ENCODE measurements around the gene ETV1. TPM values are rescaled to one million over a fixed set of nuclear protein-coding genes. Genes with fewer than 3 reads are reported as not detected.

Gene ETV1
- total and polyA plus RNA-seq, 9 of the 15 experiments (the other 6 are each of a cell fraction or from before 2014, with no cell fraction given), result 7.2 to 27.4 (median 14.0) TPM

DNA sequence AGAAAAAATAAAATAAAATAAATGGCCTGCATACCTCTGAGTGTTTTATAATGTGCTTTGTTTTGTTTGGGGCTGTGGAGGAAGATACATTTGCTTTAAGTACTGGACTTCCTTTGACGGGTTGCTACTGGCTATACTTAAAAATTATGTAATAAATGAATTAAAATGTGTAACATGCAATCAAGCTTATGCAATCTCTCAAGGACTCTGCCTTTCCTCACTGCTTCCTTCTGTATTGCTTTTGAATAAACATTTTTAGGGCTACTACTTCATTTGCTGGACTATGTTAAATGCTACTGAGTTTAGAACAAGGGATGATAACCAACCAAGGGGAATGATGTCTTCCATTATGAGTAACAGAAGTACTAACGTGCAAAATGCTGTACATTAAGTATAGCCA is 91.6 kb downstream of the ETV1 start:
- DNase-seq (ENCODE audit: extremely low read depth in 1 of 4, low spot score in 3 of 4) (no peak), ATAC-seq (no peak), FAIRE-seq (no peak)
- no peaks in the 10 kb centered on the region for H4K20me1 ChIP-seq (replicated peaks; ENCODE audit: control insufficient read depth, insufficient read depth, low read length)
- intact Hi-C loops (cut with micrococcal nuclease) (no loop called here), in situ Hi-C loops (cut with MboI) (no loop called here)
- H3K9ac ChIP-seq (ENCODE audit: insufficient read depth in 1 of 2, low read depth in 2 of 2, low read length in 2 of 2), result no peak overlapping the region
- no peaks in the 10 kb centered on the region for H3K27me3 ChIP-seq (ENCODE audit: control insufficient read depth in 2 of 2, insufficient read depth in 2 of 2, low read length in 2 of 2)
- H2AFZ ChIP-seq (ENCODE audit: low read depth, low read length), result no peak overlapping the region
- H3K36me3 ChIP-seq (ENCODE audit: control insufficient read depth, insufficient read depth, low read length), result peaks cover 2% of the 10 kb centered on the region; the same call in 1 of the 3 replicates
- no peak overlapping the region for H3K4me2 ChIP-seq (ENCODE audit: insufficient read depth, low read length)
- no peaks in the 10 kb centered on the region for H3K4me1 ChIP-seq (replicated peaks in 1 of 2; ENCODE audit: control insufficient read depth in 2 of 2, insufficient read depth in 2 of 2, low read length in 2 of 2)
- H3K9me1 ChIP-seq (ENCODE audit: control insufficient read depth, insufficient read depth, low read length), result no peaks in the 10 kb centered on the region
- BruUV-seq (replicated peaks), result no TSS peak
- CTCF ChIA-PET (ENCODE audit: low intra/inter-chr PET ratio), result no interaction called here
- no peak overlapping the region for H3K4me3 ChIP-seq
- POLR2A ChIA-PET, result no interaction called here
- TF ChIP-seq, protein P1, sequence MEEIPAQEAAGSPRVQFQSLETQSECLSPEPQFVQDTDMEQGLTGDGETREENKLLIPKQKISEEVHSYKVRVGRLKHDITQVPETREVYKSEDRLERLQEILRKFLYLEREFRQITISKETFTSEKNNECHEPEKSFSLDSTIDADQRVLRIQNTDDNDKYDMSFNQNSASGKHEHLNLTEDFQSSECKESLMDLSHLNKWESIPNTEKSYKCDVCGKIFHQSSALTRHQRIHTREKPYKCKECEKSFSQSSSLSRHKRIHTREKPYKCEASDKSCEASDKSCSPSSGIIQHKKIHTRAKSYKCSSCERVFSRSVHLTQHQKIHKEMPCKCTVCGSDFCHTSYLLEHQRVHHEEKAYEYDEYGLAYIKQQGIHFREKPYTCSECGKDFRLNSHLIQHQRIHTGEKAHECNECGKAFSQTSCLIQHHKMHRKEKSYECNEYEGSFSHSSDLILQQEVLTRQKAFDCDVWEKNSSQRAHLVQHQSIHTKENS (CRISPR knock-in tag; IDR thresholded peaks at IDR 0.05), result no peak
- no peak for TF ChIP-seq HCFC1 (IDR thresholded peaks at IDR 0.05; ENCODE audit: low read depth, low read length)
- 59% methylated on average over 2 of the region's 2 CpGs for whole genome bisulfite sequencing (ENCODE audit: insufficient coverage, low coverage, missing lambda C conversion rate)
- no peak overlapping the region for H3K27ac ChIP-seq (ENCODE audit: extremely low read depth, low read depth, low read length)
- H3K9me3 ChIP-seq (replicated peaks; ENCODE audit: control insufficient read depth, insufficient read depth, low read depth, low read length), result no peaks in the 10 kb centered on the region
- H3K79me2 ChIP-seq (ENCODE audit: control insufficient read depth, insufficient read depth, low read length), result no peaks in the 10 kb centered on the region

DNA sequence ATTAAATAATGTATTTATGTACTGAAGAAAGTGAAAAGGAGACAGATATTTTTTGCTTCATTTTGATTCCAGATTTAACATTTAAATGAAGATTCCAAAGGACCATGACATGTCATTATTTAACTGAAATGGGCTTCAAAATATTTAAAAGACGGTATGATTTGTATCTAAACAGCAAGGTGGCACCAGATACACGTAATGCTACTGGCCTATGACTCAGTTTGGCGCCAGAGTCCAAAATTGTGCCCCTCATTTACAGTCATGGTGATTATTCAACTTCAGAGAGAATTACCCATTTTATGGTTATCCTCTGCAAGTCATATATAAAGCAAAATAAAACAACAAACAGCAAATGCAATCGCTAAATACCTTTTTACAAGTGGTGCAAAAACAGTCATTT is 94.5 kb downstream of the ETV1 start:
- H3K9me3 ChIP-seq (replicated peaks; ENCODE audit: control insufficient read depth, insufficient read depth, low read depth, low read length), result no peaks in the 10 kb centered on the region
- no peak overlapping the region for H3K4me3 ChIP-seq
- TF ChIP-seq DDX20 (tag; IDR thresholded peaks at IDR 0.05; ENCODE audit: low read depth), result no peak
- TF ChIP-seq, protein P2, sequence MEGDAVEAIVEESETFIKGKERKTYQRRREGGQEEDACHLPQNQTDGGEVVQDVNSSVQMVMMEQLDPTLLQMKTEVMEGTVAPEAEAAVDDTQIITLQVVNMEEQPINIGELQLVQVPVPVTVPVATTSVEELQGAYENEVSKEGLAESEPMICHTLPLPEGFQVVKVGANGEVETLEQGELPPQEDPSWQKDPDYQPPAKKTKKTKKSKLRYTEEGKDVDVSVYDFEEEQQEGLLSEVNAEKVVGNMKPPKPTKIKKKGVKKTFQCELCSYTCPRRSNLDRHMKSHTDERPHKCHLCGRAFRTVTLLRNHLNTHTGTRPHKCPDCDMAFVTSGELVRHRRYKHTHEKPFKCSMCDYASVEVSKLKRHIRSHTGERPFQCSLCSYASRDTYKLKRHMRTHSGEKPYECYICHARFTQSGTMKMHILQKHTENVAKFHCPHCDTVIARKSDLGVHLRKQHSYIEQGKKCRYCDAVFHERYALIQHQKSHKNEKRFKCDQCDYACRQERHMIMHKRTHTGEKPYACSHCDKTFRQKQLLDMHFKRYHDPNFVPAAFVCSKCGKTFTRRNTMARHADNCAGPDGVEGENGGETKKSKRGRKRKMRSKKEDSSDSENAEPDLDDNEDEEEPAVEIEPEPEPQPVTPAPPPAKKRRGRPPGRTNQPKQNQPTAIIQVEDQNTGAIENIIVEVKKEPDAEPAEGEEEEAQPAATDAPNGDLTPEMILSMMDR (IDR thresholded peaks at IDR 0.05 in 2 of 3, conservative IDR thresholded peaks at IDR 0.05 in 1 of 3; ENCODE audit: insufficient read depth in 2 of 3, low read depth in 1 of 3, low read length in 3 of 3), result peak in 1 of 3 experiments; percentile 11; a peak in 1 of 6 replicates
- H3K9me1 ChIP-seq (ENCODE audit: control insufficient read depth, insufficient read depth, low read length), result no peaks in the 10 kb centered on the region
- ChIA-PET CTCF (ENCODE audit: low intra/inter-chr PET ratio) (no interaction called here), POLR2A (no interaction called here)
- intact Hi-C loops (cut with micrococcal nuclease) (no loop called here), in situ Hi-C loops (cut with MboI) (no loop called here)
- no peaks in the 10 kb centered on the region for H3K36me3 ChIP-seq (ENCODE audit: control insufficient read depth, insufficient read depth, low read length)
- H4K20me1 ChIP-seq (replicated peaks; ENCODE audit: control insufficient read depth, insufficient read depth, low read length), result no peaks in the 10 kb centered on the region
- no peaks in the 10 kb centered on the region for H3K4me1 ChIP-seq (replicated peaks in 1 of 2; ENCODE audit: control insufficient read depth in 2 of 2, insufficient read depth in 2 of 2, low read length in 2 of 2)
- FAIRE-seq, result no peak
- H3K9ac ChIP-seq (ENCODE audit: insufficient read depth in 1 of 2, low read depth in 2 of 2, low read length in 2 of 2), result no peak overlapping the region
- no peak overlapping the region for H3K4me2 ChIP-seq (ENCODE audit: insufficient read depth, low read length)
- 58% methylated on average over 4 of the region's 4 CpGs for WGBS (ENCODE audit: insufficient coverage, low coverage, missing lambda C conversion rate)
- BruUV-seq (replicated peaks), result no TSS peak
- ATAC-seq, result no peak
- no peak overlapping the region for H3K27ac ChIP-seq (ENCODE audit: extremely low read depth, low read depth, low read length)
- no peaks in the 10 kb centered on the region for H3K27me3 ChIP-seq (ENCODE audit: control insufficient read depth in 2 of 2, insufficient read depth in 2 of 2, low read length in 2 of 2)
- H2AFZ ChIP-seq (ENCODE audit: low read depth, low read length), result no peak overlapping the region
- no peaks in the 10 kb centered on the region for H3K79me2 ChIP-seq (ENCODE audit: control insufficient read depth, insufficient read depth, low read length)
- DNase-seq (ENCODE audit: extremely low read depth in 1 of 4, low spot score in 3 of 4), result no peak
